ENCODE data around the gene HOXA5.

The HOXA5 gene

DNA sequence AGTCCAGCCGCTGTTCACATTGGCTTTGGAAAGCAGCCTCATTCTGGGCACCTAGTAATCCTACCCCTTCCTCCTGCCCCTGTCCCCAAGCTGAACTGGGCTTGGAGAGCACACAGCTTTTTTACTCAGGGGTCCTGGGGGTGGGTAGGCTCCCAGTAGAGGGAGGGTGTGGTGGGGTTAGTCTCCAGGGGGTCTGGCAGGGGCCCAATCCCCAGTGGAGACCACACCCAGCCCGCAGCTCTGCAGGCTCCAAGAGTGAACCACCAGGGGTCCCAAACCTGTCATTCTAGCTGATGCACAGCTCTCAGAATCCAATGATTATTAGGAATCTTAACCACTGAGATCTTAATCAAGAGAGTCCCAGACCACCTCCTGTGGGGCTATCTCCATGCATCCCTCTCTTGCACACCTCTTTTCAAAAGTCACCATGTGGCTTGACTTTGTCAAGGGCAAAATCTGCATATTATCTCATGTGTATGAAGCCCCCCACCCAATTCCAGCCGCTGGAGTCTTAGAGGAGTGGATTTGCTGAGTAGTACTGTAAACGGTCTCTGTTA is 38.9 kb upstream of the HOXA5 start:
- no peak for DNase-seq

GRCh38 chr7:27181795-27182275 is 38.4 kb upstream of the HOXA5 start:
- no peak for DNase-seq

- DNase-seq = no peak
Observed at GRCh38 chr7:27180431-27181420, 37.2 kb upstream of the HOXA5 start.

DNA sequence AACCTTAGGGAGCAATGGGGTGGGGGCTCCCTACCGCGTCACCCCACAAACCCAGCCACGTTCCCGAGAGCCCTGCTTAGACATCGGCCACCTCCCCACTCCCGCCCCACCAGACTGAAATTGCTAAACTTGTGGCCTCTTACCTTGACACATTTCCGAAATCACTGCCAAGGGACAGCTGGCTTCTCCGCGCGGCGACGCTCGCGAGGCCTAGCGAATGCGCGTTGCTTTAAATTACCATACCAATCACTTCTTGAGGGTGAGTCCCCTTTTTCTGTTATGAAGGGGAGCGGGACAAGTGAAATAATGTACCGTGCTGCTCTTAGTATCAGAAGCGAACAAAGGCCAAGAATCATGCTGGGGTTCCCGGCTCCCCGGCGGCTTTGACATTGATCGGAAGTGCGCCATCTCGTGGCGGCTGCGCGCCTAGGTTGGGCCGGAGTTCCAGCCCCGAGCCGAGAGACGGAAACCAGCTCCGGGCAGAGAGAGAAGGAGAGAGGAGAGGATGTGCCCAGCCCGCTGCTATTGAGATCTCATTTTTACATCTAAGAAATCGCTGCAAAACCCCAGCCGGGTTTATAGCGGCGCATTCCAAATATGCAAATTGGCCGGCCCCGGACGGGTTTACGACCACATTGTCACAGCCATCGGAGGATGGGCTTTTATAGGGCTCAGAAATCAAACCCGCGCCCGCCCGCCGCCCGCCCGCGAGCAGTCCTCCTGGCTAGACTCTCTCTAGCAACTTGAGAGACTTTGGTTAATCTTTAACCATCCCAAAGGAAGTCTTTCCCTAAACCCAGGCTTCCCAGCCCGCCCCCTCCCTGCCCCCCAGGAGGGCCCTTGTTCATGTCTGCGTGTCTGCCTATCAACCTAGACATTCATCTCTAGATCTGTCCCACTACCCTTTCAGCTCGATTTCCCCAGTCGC is 36.3 kb upstream of the HOXA5 start:
- peak; percentile 56 to 62 for DNase-seq

DNA sequence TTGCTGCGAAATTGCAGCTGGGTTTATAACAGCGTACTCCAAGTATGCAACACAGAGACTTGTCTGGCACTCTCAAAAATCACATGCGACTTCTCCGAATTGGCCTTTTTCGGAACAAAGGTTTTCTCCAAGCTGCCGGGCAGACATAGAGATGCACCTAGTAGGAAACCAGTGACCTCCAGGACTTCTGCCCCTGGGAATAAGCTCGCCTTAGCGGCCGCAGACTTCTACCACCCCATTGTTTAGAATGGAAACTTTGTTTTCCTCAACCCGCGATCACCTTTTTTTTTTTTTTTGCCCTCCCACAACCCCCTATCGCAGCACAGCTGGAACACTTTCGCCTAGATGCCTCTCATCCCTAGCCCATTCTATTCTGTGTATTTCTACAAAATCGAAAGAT is 35.5 kb upstream of the HOXA5 start:
- DNase-seq = no peak

DNA sequence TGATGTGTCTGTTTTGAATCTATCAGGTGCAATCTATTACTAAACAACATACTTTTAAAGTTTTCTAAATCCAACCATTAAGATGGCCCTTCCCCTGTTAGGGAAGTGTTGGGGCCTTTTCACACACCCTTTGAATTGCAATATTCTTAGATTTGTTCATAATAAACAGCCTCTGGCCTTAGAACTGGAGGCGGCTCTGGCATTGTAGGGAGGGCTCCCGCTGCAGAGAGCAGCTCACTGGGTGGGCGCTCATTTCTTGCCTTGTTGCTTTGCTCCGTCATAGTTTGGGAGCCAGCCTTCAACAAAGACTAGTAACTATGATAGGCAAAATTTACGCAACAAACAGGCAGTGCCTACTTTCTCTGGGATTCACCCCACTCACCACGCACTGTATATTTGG is 34.9 kb upstream of the HOXA5 start:
- no peak for DNase-seq

- no peak for DNase-seq
Observed at GRCh38 chr7:27177795-27178320, 34.4 kb upstream of the HOXA5 start.

GRCh38 chr7:27176962-27177794 is 33.7 kb upstream of the HOXA5 start:
- DNase-seq = no peak

DNA sequence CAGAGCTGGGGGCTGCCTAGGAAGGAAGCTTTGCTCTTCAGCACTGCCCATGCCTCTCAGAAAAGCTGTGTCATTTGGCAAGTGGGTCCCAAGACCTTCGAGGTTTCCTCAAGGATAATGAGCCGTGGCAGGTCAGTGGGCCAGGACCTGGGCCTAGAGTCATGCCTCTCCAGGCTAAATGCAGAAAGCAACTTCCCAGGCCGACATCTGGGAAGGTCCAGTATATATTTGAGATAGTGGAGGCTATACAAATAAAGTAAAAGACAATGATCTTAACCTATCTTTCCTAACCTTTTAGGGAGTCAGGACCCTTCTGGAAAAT is 33.0 kb upstream of the HOXA5 start:
- DNase-seq = no peak

- no peak for DNase-seq
Observed at GRCh38 chr7:27175626-27176523, 32.4 kb upstream of the HOXA5 start.

DNA sequence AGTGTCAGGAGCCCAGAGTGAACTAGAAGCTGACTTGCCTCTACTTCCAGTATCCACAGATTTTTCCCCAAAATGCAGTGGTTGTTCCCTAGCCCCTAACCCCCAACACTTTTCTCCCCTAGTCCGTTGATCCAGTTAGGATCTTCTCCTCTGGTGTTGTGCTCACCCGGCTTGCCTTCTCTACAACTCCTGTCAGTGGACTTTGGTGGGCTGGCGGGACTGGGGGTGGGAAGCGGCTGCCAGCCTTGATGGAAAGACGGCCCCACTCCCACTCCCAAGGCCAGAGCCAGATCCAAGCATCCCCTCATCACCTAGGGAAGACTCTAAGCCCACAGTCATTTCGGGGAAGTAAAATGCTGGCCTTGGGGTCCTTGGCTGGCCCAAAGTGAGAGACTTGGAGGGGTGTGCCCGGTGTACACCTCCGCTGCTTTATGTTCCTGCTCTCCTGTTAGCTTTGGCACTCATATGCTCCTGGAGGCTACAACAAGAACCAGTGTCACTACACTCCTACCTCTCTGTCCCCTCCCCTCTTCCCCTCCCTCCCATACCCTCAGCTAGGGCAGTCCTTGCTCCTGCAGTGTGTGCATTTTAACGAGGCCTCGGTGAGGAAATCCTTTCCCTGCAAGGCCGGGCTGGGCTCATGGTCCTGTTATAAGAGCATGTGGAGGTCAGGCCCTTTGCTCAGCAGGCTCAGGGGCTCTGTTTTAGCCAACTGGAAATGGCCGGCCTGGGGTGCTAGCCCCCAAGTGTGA is 31.6 kb upstream of the HOXA5 start:
- DNase-seq = no peak

- DNase-seq = no peak
Observed at GRCh38 chr7:27173956-27174873, 30.7 kb upstream of the HOXA5 start, which contains the start of gene HOXA10. Gene HOXA10, minus strand, starts transcription at chr7:27174320. Its CDS starts 14 bp downstream, at chr7:27174306.

DNA sequence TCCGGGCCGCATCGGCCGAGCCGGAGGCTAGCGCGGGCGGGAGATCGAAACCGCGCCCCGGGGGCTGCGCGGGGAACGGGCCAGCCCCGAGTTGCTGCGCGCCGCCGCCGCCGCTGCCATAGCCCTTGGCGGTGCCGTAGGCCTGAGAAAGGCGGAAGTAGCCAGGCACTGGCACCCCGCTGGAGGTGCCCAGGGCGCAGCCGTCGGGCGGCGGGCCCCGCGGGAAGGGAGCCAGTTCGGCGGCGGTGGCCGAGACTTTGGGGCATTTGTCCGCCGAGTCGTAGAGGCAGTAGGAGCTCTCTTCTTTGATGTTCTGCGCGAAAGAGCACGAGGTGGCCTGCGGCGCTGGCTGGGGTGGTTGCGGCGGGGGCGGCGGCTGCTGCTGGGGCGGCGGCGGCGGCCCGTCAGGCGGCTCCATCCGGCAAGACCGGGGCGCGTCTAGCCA is 30.1 kb upstream of the HOXA5 start:
- peak in 1 of 2 donors; percentile 44 for DNase-seq

GRCh38 chr7:27172823-27173510 is 29.5 kb upstream of the HOXA5 start:
- no peak for DNase-seq

- no peak for DNase-seq
Observed at GRCh38 chr7:27172315-27172774, 28.9 kb upstream of the HOXA5 start.

DNA sequence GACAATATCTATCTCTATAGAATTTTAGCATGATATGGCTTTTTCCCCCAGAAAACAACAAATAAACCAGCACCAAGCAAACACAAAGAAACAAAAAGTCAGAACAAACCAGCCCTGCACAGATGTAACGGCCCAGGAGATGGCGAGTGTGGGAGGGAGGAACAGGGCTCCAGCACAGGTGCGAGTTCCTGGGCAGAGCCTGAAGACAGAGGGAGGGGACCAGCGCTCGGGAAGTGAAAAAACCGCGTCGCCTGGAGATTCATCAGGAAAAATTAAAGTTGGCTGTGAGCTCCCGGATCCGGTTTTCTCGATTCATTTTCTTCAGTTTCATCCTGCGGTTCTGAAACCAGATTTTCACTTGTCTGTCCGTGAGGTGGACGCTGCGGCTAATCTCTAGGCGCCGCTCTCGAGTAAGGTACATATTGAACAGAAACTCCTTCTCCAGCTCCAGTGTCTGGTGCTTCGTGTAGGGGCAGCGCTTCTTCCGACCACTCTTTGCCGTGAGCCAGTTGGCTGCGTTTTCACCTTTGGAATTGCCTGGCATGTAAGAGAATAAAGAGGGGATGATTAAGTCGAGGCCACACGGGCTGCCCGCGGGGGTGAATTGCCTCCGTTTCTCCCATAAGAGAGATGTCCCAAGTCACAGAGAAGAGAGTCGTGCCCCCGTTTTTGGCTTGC is 28.3 kb upstream of the HOXA5 start:
- no peak for DNase-seq

DNA sequence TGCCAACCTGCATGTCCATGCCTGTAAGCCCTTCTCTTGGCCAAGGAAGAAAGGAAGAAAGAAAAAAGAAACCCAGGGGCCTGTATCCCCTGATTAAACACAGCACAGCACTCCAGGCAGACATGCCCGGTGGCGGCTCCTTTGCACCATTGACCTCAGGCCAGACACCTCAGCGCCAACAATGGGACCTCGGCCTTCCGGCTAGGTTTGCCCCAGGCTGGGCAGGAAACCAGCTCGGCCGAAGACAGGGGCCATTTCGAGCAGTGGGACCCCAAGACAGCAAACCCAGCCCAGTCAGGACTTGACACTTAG is 27.8 kb upstream of the HOXA5 start:
- DNase-seq = no peak
